ENCODE data around the gene NAT10.

Gene NAT10

DNA sequence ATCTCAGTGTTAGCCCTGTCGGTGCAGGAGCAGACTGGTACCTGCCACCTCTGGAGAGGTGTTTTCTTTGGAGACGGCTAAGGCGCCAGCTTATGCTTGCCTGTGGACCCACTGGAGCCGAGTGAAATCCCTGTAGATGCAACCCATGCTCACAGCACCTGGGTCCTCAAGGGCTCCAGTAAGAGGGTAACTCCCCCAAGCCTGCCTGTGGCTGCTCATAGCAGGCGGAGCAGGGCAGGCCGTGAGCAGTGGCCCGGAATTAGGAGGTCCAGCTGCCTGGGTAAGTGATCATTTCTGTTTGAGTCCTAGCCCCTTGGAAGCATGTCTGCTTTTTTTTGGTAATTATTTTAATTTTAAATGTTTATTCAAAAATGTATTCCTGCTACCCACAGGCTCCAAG, 43.8 kb downstream of the NAT10 start:
- no peak for FAIRE-seq
- DNase-seq (ENCODE audit: low spot score), result no peak

DNA sequence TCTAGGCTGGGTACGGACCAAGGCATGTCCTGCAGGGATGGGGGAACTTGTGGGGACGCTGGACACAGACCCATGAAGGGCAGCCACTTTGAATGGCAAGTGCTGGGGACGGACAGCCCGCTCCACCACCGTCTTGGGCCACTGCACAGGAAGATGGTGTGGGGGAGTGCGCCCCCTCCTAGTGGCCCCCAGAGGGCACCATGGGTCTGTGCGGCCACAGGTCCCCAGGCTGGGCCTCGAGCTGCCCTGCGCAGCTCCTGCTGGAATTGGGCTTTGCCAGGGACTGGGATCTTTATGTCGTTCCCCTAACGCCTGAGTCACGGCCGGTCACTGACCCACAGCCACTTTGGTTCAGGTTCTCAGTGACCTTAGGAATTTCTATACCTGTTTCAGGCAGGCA, 44.4 kb downstream of the NAT10 start:
- FAIRE-seq (no peak), DNase-seq (ENCODE audit: low spot score) (peak; percentile 29)

DNA sequence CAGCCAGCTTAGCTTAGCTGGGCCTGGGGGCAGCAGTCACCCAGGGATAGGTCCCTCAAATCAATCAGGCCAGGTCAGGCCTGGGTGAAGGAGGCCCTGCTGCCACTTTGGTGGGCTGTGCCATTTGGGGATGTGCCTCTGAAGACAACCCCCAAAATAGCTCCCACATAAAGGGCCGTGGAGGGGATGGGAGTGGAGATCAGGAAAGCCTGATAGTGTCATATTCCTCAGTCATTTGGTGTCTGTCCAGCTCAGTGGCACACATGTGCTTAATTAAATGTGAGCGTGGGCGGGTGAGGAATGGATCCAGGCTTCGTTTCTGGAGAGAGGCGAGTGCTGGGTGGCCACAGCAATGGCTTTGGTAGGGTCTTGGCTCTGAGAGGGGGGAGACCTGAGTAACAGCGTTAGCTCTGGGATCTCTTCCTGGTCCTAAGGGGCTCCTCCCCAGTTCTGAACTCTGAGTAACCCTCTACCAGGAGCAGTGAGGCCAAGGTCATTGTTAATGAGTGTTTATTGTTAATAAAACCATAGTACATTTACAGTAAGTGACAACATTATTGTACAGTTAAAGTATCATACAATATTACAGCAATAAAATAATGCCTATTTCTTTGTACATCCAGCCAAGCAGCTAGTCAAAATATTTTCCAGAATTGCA, 45.2 kb downstream of the NAT10 start:
- FAIRE-seq (no peak), DNase-seq (ENCODE audit: low spot score) (no peak)

DNA sequence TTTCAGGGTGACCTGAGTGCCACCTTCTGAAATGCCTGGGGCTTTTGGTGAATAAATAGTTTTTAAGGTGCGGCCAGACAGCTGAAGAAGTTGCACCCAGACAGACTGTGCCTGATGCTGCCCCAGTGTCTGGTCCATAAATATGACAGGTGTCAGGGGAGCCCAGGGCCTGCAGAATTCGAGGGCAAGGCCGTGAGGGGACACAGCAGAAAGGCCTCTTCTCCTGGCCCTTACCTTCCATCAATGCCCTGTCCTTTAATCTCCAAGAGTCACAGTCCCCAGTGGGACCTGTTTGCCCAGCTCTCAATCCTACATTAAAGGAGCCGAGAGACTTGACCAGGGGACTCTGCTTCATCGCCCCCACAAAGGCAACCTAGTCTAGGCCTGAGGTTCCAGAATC, 45.7 kb downstream of the NAT10 start:
- DNase-seq (ENCODE audit: low spot score), result no peak
- FAIRE-seq, result no peak

GRCh38 chr11:34151916-34152845, 46.8 kb downstream of the NAT10 start:
- DNase-seq (ENCODE audit: low spot score) (no peak), FAIRE-seq (no peak)

DNA sequence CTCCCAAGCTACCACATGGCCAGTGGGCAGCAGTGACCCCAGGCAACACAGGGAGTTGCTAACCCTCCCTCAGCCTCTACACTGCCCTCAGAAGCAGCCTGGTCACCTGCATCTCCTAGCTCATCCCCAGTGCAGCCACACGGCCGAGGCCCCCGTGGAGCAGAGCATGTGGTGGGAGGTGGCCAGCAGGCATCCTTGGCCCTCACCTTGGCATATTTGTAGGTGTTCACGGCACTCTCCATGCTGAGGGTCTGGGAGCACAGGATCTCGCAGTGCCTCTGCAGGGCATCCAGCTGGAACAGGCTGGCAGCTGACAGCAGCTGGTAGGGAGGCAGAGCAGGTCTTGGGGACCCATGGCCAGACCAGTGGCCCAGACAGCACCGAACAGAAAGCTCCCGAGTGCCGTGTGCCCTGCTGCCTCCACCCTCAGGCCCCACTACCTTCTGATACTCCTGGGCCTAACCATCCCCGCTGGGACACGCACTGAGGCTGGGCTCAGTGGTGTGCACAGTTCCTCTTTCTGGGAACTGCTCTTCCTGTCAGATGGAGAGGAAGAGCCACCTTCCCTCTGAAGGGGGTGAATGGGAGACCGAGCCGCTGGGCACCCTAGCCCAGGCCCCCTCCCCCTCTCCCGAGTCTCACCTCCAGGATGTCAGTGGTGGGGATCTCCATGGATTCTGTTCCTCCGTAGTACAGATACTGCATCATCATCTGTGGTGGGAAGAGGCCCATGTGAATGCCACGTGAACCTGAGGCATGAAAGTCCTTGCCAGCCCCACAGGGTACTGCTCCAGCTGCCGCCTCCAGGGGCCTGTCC, 48.8 kb downstream of the NAT10 start:
- no peak for DNase-seq (ENCODE audit: low spot score)
- FAIRE-seq, result no peak

GRCh38 chr11:34155057-34155756, 49.8 kb downstream of the NAT10 start:
- no peak for FAIRE-seq

GRCh38 chr11:34155757-34156062, 50.3 kb downstream of the NAT10 start:
- no peak for FAIRE-seq
- no peak for DNase-seq (ENCODE audit: low spot score)

More at GRCh38 chr11:34155057-34155756, 49.8 kb downstream of the NAT10 start:
- no peak for DNase-seq (ENCODE audit: low spot score)

GRCh38 chr11:34157163-34157562, 51.7 kb downstream of the NAT10 start:
- DNase-seq (ENCODE audit: low spot score) (no peak), FAIRE-seq (no peak)

DNA sequence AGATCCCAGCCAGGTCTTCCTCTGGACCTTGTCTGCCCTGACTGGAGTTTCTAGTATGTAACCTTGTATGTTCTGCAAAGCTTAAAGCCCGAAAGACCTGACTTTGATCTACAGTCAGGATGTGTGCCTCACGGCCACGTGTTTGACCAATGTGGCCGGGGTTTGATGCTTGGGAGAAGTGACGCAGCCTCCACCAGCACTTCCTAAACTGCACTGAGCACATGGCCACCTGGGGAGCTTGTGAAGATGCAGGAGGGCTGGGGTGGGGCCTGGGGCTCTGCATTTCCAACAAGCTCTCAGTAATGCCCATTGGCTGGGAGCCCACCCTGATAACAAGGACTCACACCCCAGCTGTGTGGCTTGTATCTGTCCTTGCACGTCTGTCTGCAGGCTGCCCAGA, 53.2 kb downstream of the NAT10 start:
- FAIRE-seq, result no peak

GRCh38 chr11:34160049-34160721, 54.8 kb downstream of the NAT10 start:
- DNase-seq (ENCODE audit: low spot score) (no peak), FAIRE-seq (no peak)

More for the DNA sequence above, 53.2 kb downstream of the NAT10 start:
- no peak for DNase-seq (ENCODE audit: low spot score)

- FAIRE-seq (no peak), DNase-seq (ENCODE audit: low spot score) (no peak)
These were observed 55.4 kb downstream of the NAT10 start for GRCh38 chr11:34160791-34161190.

- no peak for FAIRE-seq
These were observed 55.9 kb downstream of the NAT10 start for GRCh38 chr11:34161361-34161760.

GRCh38 chr11:34161812-34162492, 56.5 kb downstream of the NAT10 start:
- no peak for FAIRE-seq
- peak; percentile 33 for DNase-seq (ENCODE audit: low spot score)

More at GRCh38 chr11:34161361-34161760, 55.9 kb downstream of the NAT10 start:
- DNase-seq (ENCODE audit: low spot score), result no peak

GRCh38 chr11:34162493-34162820, 57.0 kb downstream of the NAT10 start:
- DNase-seq (ENCODE audit: low spot score) (no peak), FAIRE-seq (no peak)

DNA sequence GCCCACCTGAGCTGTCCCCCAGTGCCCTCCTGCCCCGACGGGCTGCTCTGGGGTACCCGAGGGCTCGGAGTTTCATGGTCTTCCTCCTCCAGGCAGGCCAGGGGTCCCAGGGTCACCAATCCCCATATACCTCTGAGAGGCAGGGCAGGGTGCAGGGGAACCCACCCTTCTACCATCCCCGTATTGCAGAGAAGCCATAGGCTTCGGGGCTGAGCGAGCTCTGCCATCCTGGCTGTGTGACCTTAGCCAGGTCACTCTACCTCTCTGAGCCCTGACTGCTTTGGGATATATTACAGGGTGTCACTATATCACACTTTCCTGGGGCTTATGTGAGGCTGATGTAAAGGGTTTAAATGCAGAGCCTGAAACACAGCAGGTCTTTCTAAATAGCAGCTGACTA, 57.4 kb downstream of the NAT10 start:
- no peak for FAIRE-seq

GRCh38 chr11:34165121-34165520, 59.7 kb downstream of the NAT10 start:
- DNase-seq (ENCODE audit: low spot score) (no peak), FAIRE-seq (no peak)

More for the DNA sequence above, 57.4 kb downstream of the NAT10 start:
- no peak for DNase-seq (ENCODE audit: low spot score)

DNA sequence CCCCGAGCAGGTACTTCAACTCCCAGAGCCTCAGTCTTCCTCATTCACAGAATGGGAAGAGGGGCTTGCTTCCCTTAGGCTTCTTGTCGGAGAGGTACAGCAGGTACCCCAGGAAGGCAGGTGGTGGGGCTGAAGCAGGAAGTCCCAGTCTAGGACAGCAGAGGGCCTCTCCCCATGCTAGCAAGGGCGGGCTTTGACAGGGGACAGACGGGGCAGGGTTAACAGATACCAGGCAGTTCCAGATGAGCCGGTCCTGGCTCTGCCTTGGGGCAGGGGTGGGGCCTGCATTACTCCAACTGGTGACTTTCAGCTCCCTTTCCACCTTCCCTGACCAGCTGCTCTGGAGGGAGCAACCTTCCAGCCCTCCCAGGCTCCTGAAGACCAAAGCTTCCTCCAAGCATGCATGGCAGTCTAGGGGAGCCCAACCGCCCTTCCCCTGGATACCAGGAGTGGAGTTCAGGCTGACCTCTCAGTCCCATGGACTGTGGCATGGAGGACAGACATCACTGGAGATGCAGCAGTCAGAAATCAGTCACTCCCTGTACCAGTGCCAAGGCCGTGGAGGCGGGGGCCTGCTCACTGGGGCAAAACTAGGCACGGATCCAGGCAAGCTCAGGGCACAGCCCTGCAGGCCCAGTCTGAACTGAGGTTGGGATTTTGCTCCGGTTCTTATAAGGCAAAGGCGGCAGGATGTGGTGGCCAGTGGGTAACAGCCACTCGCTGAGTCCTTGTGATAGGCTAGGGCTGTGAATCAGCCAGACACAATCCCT, 60.5 kb downstream of the NAT10 start:
- DNase-seq (ENCODE audit: low spot score), result no peak
- no peak for FAIRE-seq
